IMR-90 (cell line): ENCODE data around the gene GPR6. TPM values are rescaled to one million over a fixed set of nuclear protein-coding genes. Genes with fewer than 3 reads are reported as not detected.

ENCODE experiments used
- ATAC-seq: fragments of 200-7000 bp; cut with Tn5 transposase; 2 replicates; pipeline ENCODE4 v1.9.1; 2020; ENCODE audit warnings: low read depth, mild to moderate bottlenecking, moderate library complexity
- BruUV-seq: library from RNA; stranded (reverse); fragments of 400-500 nt; replicated peaks from 2 replicates; lab custom pipeline; 2021; lab: Mats Ljungman, UMichigan
- CTCF ChIA-PET: fragments of 300-600 bp; formaldehyde crosslinking; extraction: SDS; loops from one replicate; lab custom pipeline; 2021; ENCODE audit warnings: antibody characterized with exemption; lab: Yijun Ruan, JAX
- POLR2A ChIA-PET: fragments of 300-600 bp; sonication (Branson Sonifier 250); formaldehyde crosslinking; loops from one replicate; lab custom pipeline; 2022; ENCODE audit warnings: antibody characterized with exemption; ENCODE audit not compliant: unreplicated experiment; lab: Charles Lee
- DNase-seq: peaks from one replicate; pipeline ENCODE4 v3.0.0; 2013
- H2AFZ ChIP-seq: replicated peaks from 2 replicates; pipeline ENCODE3; 2013; ENCODE audit warnings: low read length, mild to moderate bottlenecking; ENCODE audit not compliant: poor library complexity
- H2AK5ac ChIP-seq: 2 replicates; pipeline ENCODE4 v1.6.1; 2013; ENCODE audit warnings: low read depth, low read length, inconsistent platforms
- H2AK9ac ChIP-seq: replicated peaks from 2 replicates; pipeline ENCODE3; 2013; ENCODE audit warnings: mild to moderate bottlenecking, low read depth, low read length, moderate library complexity; ENCODE audit not compliant: poor library complexity
- H2BK120ac ChIP-seq: 2 replicates; pipeline ENCODE4 v1.6.1; 2013; ENCODE audit warnings: low read depth, low read length, inconsistent platforms
- H2BK15ac ChIP-seq: 3 replicates; pipeline ENCODE4 v1.6.1; 2013; ENCODE audit warnings: low read depth, low read length, inconsistent platforms
- H2BK20ac ChIP-seq: 2 replicates; pipeline ENCODE4 v1.6.1; 2013; ENCODE audit warnings: low read depth, mild to moderate bottlenecking, inconsistent platforms, low read length, moderate library complexity
- H2BK5ac ChIP-seq: 2 replicates; pipeline ENCODE4 v1.6.1; 2013; ENCODE audit warnings: mild to moderate bottlenecking, low read depth, low read length, inconsistent platforms; ENCODE audit not compliant: poor library complexity, severe bottlenecking
- H3K14ac ChIP-seq: replicated peaks from 2 replicates; pipeline ENCODE4 v1.6.1; 2013; ENCODE audit warnings: low read depth, low read length, inconsistent platforms
- H3K18ac ChIP-seq: 2 replicates; pipeline ENCODE4 v1.6.1; 2013; ENCODE audit warnings: low read depth, low read length, control low read depth
- H3K23ac ChIP-seq: 2 replicates; pipeline ENCODE4 v1.6.1; 2013; ENCODE audit warnings: low read depth, low read length, inconsistent platforms
- H3K27ac ChIP-seq: 2 replicates; pipeline ENCODE4 v1.5.1; 2013; ENCODE audit warnings: mild to moderate bottlenecking, control low read depth, low read length; ENCODE audit not compliant: insufficient read depth
- H3K27me3 ChIP-seq: 2 replicates; pipeline ENCODE4 v1.6.1; 2013; ENCODE audit warnings: low read length; ENCODE audit not compliant: control insufficient read depth, insufficient read depth
- H3K36me3 ChIP-seq: 2 replicates; pipeline ENCODE4 v1.6.1; 2013; ENCODE audit warnings: low read length, mixed read lengths; ENCODE audit not compliant: control insufficient read depth, insufficient read depth
- H3K4ac ChIP-seq: 2 replicates; pipeline ENCODE4 v1.6.1; 2013; ENCODE audit warnings: low read depth, low read length, inconsistent platforms
- H3K4me1 ChIP-seq: 2 replicates; pipeline ENCODE4 v1.6.1; 2013; ENCODE audit warnings: low read length, mixed read lengths; ENCODE audit not compliant: control insufficient read depth, insufficient read depth
- H3K4me2 ChIP-seq: 2 replicates; pipeline ENCODE4 v1.6.1; 2013; ENCODE audit warnings: low read depth, mild to moderate bottlenecking, control low read depth, low read length, moderate library complexity
- H3K4me3 ChIP-seq: 2 replicates; pipeline ENCODE4 v1.5.1; 2013; ENCODE audit warnings: low read depth, mild to moderate bottlenecking, control low read depth, low read length, moderate library complexity; ENCODE audit not compliant: insufficient read depth
- H3K56ac ChIP-seq: 2 replicates; pipeline ENCODE4 v1.6.1; 2013; ENCODE audit warnings: low read length, inconsistent platforms; ENCODE audit not compliant: insufficient read depth; ENCODE audit errors: extremely low read depth
- H3K79me1 ChIP-seq, 2 experiments: 2 replicates each; pipeline ENCODE4 v1.6.1; 2013; ENCODE audit warnings: low read length in 2 of 2, inconsistent platforms in 1 of 2, low read depth in 1 of 2
- H3K9ac ChIP-seq: 2 replicates; pipeline ENCODE4 v1.6.1; 2013; ENCODE audit warnings: low read depth, low read length, control low read depth
- H3K9me1 ChIP-seq: 2 replicates; pipeline ENCODE4 v1.6.1; 2013; ENCODE audit warnings: low read length, inconsistent platforms; ENCODE audit not compliant: insufficient read depth
- H3K9me3 ChIP-seq: 2 replicates; pipeline ENCODE4 v1.6.1; 2013; ENCODE audit warnings: low read length; ENCODE audit not compliant: control insufficient read depth, insufficient read depth
- H4K20me1 ChIP-seq: 2 replicates; pipeline ENCODE4 v1.6.1; 2013; ENCODE audit warnings: low read length, inconsistent platforms; ENCODE audit not compliant: insufficient read depth
- H4K5ac ChIP-seq: 2 replicates; pipeline ENCODE4 v1.6.1; 2013; ENCODE audit warnings: mild to moderate bottlenecking, low read depth, low read length, control low read depth
- H4K8ac ChIP-seq, 2 experiments: 2 replicates each; pipeline ENCODE4 v1.6.1; 2013; ENCODE audit warnings: low read depth in 2 of 2, low read length in 2 of 2, control low read depth in 1 of 2, inconsistent platforms in 1 of 2
- H4K91ac ChIP-seq: 2 replicates; pipeline ENCODE4 v1.6.1; 2013; ENCODE audit warnings: low read depth, low read length, inconsistent platforms; ENCODE audit not compliant: insufficient read depth
- BHLHE40 ChIP-seq: fragments of 150-350 bp; IDR thresholded peaks from 2 replicates; pipeline ENCODE4 v1.6.1; 2016; ENCODE audit warnings: mild to moderate bottlenecking, low read depth, low read length
- CEBPB ChIP-seq: IDR thresholded peaks from 2 replicates; pipeline ENCODE4 v1.6.1; 2012; ENCODE audit warnings: low read depth, low read length, improper control_type of control experiment
- CHD1 ChIP-seq: IDR thresholded peaks from 2 replicates; pipeline ENCODE4 v1.6.1; 2012; ENCODE audit warnings: low read depth, low read length, improper control_type of control experiment
- ELK1 ChIP-seq: fragments of 150-350 bp; IDR thresholded peaks from 2 replicates; pipeline ENCODE4 v1.6.1; 2016; ENCODE audit warnings: low read depth, mild to moderate bottlenecking, low read length, moderate library complexity, borderline replicate concordance
- FOS ChIP-seq: fragments of 150-350 bp; IDR thresholded peaks from 2 replicates; pipeline ENCODE4 v1.6.1; 2016; ENCODE audit warnings: low read depth, low read length
- MAFK ChIP-seq: IDR thresholded peaks from 2 replicates; pipeline ENCODE4 v1.6.1; 2012; ENCODE audit warnings: low read depth, low read length, improper control_type of control experiment
- MAZ ChIP-seq: IDR thresholded peaks from 2 replicates; pipeline ENCODE4 v1.6.1; 2012; ENCODE audit warnings: low read depth, mild to moderate bottlenecking, low read length, improper control_type of control experiment, moderate library complexity, borderline replicate concordance
- MXI1 ChIP-seq: IDR thresholded peaks from 2 replicates; pipeline ENCODE4 v1.6.1; 2012; ENCODE audit warnings: low read depth, mild to moderate bottlenecking, low read length, moderate library complexity, borderline replicate concordance
- NFE2L2 ChIP-seq: fragments of 150-350 bp; IDR thresholded peaks from 2 replicates; pipeline ENCODE4 v1.6.1; 2016; ENCODE audit warnings: low read depth, mild to moderate bottlenecking, low read length
- POLR2A ChIP-seq: IDR thresholded peaks from 2 replicates; pipeline ENCODE4 v1.6.1; 2012; ENCODE audit warnings: mild to moderate bottlenecking, low read depth, low read length
- RCOR1 ChIP-seq: IDR thresholded peaks from 2 replicates; pipeline ENCODE4 v1.6.1; 2012; ENCODE audit warnings: mild to moderate bottlenecking, low read length, improper control_type of control experiment; ENCODE audit not compliant: insufficient replicate concordance
- RFX5 ChIP-seq: IDR thresholded peaks from 2 replicates; pipeline ENCODE4 v1.8.0; 2012; ENCODE audit warnings: low read depth, mild to moderate bottlenecking, low read length, moderate library complexity
- SMC3 ChIP-seq: fragments of 150-350 bp; IDR thresholded peaks from 2 replicates; pipeline ENCODE4 v1.6.1; 2016; ENCODE audit warnings: low read depth, mild to moderate bottlenecking, antibody characterized with exemption, low read length, moderate library complexity
- WGBS, 2 experiments: methylation state at CpG; one replicate each; pipeline versions ENCODE4 v1.1.5 to v1.1.7; 2013; ENCODE audit warnings: missing lambda C conversion rate in 2 of 2; ENCODE audit not compliant: insufficient read length in 1 of 2; ENCODE audit errors: extremely low coverage in 2 of 2; 5-methylcytosine and 5-hydroxymethylcytosine counted together
- dilution Hi-C: fragments of 300-500 bp; cut with HindIII; formaldehyde crosslinking; loops from one replicate; pipeline ENCODE4 v1.14.3; 2018; ENCODE audit warnings: low sequenced_read_pairs; ENCODE audit not compliant: unreplicated experiment
- in situ Hi-C: fragments of 300-500 bp; cut with MboI; formaldehyde crosslinking; loops from 3 replicates; pipeline ENCODE4 v1.14.3; 2019; ENCODE audit warnings: low sequenced_read_pairs, inconsistent platforms, mixed read lengths
- intact Hi-C: fragments of 100-400 bp; cut with micrococcal nuclease; formaldehyde crosslinking; loops from 2 replicates; pipeline ENCODE4 v1.10.0; 2022
- polyA plus RNA-seq, 3 experiments: library from polyadenylated mRNA; depleted of rRNA; stranded (reverse); fragments of >200 nt; gene quantifications; 2 replicates each; pipeline ENCODE4 v1.2.3, GENCODE V29; 2012; ENCODE audit warnings: low replicate concordance in 1 of 3
- total RNA-seq: library from RNA; depleted of rRNA; stranded (reverse); fragments of >200 nt; gene quantifications from 2 replicates; pipeline ENCODE4 v1.2.3, GENCODE V29; 2012
- TF ChIP-seq, protein P1 (sequence below): conservative IDR thresholded peaks from 2 replicates; pipeline ENCODE4 v1.5.1; 2012; ENCODE audit warnings: mild to moderate bottlenecking, low read depth, low read length, improper control_type of control experiment

The GPR6 gene
- total and polyA plus RNA-seq, 2 of the 4 experiments (the other 2 are of a cell fraction) = not detected

GRCh38 chr6:110013386-110013785 is 35.3 kb downstream of the GPR6 start:
- Histone ChIP-seq H3K14ac (no peak overlapping the region), H3K18ac (no peak overlapping the region), H2AK5ac (no peak overlapping the region), H2BK5ac (no peak overlapping the region), H2BK120ac (no peak overlapping the region), H3K9me3 (0 out of 2 replicates have a peak, but pooled peaks cover 2% of the 10 kb centered on the region), H3K79me1 (no peaks in the 10 kb centered on the region), H4K8ac (no peak overlapping the region), H3K27me3 (peaks cover 7% of the 10 kb centered on the region), H2AK9ac (no peak overlapping the region), H3K23ac (no peak overlapping the region), H3K9ac (no peak overlapping the region), H3K4me2 (no peak overlapping the region), H3K4me3 (no peak overlapping the region), H4K5ac (no peak overlapping the region), H4K20me1 (no peaks in the 10 kb centered on the region), H4K91ac (no peak overlapping the region), H2BK15ac (no peak overlapping the region), H3K4ac (no peak overlapping the region), H2AFZ (no peak overlapping the region), H2BK20ac (no peak overlapping the region), H3K36me3 (no peaks in the 10 kb centered on the region), H3K4me1 (no peaks in the 10 kb centered on the region), H3K9me1 (no peaks in the 10 kb centered on the region), H3K56ac (no peak overlapping the region), H3K27ac (no peak overlapping the region)
- ATAC-seq = no peak
- DNase-seq = no peak
- intact Hi-C loops (no loop called here), dilution Hi-C loops (no loop called here), in situ Hi-C loops (no loop called here)
- ChIA-PET POLR2A (interaction anchor here (0.5 kb wide), 1 partner anchor 12 kb away, joined by 4 read pairs; no protein-coding TSS in a partner anchor), CTCF (no interaction called here)
- TF ChIP-seq SMC3 (no peak), MAZ (no peak), FOS (no peak), RCOR1 (no peak), RFX5 (no peak), CEBPB (no peak), BHLHE40 (no peak), ELK1 (no peak), MXI1 (no peak), NFE2L2 (no peak), CHD1 (no peak), MAFK (no peak), POLR2A (no peak)
- TF ChIP-seq, protein P1, sequence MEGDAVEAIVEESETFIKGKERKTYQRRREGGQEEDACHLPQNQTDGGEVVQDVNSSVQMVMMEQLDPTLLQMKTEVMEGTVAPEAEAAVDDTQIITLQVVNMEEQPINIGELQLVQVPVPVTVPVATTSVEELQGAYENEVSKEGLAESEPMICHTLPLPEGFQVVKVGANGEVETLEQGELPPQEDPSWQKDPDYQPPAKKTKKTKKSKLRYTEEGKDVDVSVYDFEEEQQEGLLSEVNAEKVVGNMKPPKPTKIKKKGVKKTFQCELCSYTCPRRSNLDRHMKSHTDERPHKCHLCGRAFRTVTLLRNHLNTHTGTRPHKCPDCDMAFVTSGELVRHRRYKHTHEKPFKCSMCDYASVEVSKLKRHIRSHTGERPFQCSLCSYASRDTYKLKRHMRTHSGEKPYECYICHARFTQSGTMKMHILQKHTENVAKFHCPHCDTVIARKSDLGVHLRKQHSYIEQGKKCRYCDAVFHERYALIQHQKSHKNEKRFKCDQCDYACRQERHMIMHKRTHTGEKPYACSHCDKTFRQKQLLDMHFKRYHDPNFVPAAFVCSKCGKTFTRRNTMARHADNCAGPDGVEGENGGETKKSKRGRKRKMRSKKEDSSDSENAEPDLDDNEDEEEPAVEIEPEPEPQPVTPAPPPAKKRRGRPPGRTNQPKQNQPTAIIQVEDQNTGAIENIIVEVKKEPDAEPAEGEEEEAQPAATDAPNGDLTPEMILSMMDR = no peak
- WGBS, 2 experiments = 59% methylated on average over 2 of the region's 6 CpGs; no CpG with 5 or more reads in 1 of the 2 experiments
- no TSS peak for BruUV-seq
